Measurements from ENCODE around the gene ARMC5. TPM values are rescaled to one million over a fixed set of nuclear protein-coding genes. Genes with fewer than 3 reads are reported as not detected.

The ARMC5 gene
- total RNA-seq (1 to 10 TPM; 2.3 to 6.2 (median 4.3) TPM), polyA plus RNA-seq (10 to 100 TPM; 16.6 to 18.1 TPM)

GRCh38 chr16:31458844-31459686 lies at the start of gene ARMC5:
Gene ARMC5, plus strand, starts transcription at chr16:31459501. Its CDS starts 24 bp downstream, at chr16:31459525.
- FAIRE-seq (no peak), DNase-seq (peak; percentile 94 to 99 (median 98)), ATAC-seq (peak; percentile 83 to 91 (median 85))
- Histone ChIP-seq H3K9me3 (no peaks in the 10 kb centered on the region), H3K4me1 (peaks cover 14 to 39% (median 22%) of the 10 kb centered on the region in 3 donors), H3K4me3 (peak within 1 kb of the TSS; percentile 75 to 77 (median 75)), H3K27ac (peak within 1 kb of the TSS; percentile 100), H3K27me3 (no peaks in the 10 kb centered on the region), H3K36me3 (peaks cover 0 to 9% (median 0%) of the 10 kb centered on the region in 3 donors)
- TF ChIP-seq CTCF (IDR thresholded peaks at IDR 0.05), result peak in 3 of 4 donors; percentile 21 to 24 (median 22)
- intact Hi-C loops (cut with DNase I), result no loop called here
- whole genome bisulfite sequencing, 2 donors, result 0% methylated on average over 63 to 91 of the region's 91 CpGs

- Histone ChIP-seq H3K27ac (no peak overlapping the region), H3K4me3 (no peak overlapping the region), H3K9me3 (no peaks in the 10 kb centered on the region), H3K27me3 (no peaks in the 10 kb centered on the region), H3K4me1 (no peaks in the 10 kb centered on the region), H3K36me3 (no peaks in the 10 kb centered on the region)
- intact Hi-C loops (cut with DNase I), result no loop called here
- FAIRE-seq, result no peak
- TF ChIP-seq CTCF (IDR thresholded peaks at IDR 0.05), result no peak
- no peak for ATAC-seq
- no peak for DNase-seq
- WGBS, 2 donors, result 71 to 80% methylated on average over 9 of the region's 9 CpGs
Measured at GRCh38 chr16:31410082-31410481, 49.2 kb upstream of the ARMC5 start.

GRCh38 chr16:31411024-31411844 lies 48.1 kb upstream of the ARMC5 start:
- H3K4me1 ChIP-seq, result no peaks in the 10 kb centered on the region
- intact Hi-C loops (cut with DNase I), result no loop called here
- H3K9me3 ChIP-seq, result no peaks in the 10 kb centered on the region
- 63 to 73% methylated on average over 22 of the region's 22 CpGs for WGBS, 2 donors
- no peak for TF ChIP-seq CTCF (IDR thresholded peaks at IDR 0.05)
- no peaks in the 10 kb centered on the region for H3K36me3 ChIP-seq
- no peak overlapping the region for H3K27ac ChIP-seq
- H3K4me3 ChIP-seq, result no peak overlapping the region
- no peaks in the 10 kb centered on the region for H3K27me3 ChIP-seq
- no peak for FAIRE-seq
- DNase-seq, result no peak
- no peak for ATAC-seq

- no peak for ATAC-seq
- no peak overlapping the region for H3K4me3 ChIP-seq
- H3K9me3 ChIP-seq, result no peaks in the 10 kb centered on the region
- H3K27ac ChIP-seq, result no peak overlapping the region
- intact Hi-C loops (cut with DNase I), result no loop called here
- WGBS, 2 donors, result 80 to 82% methylated on average over 10 of the region's 10 CpGs
- no peak for TF ChIP-seq CTCF (IDR thresholded peaks at IDR 0.05)
- H3K27me3 ChIP-seq, result no peaks in the 10 kb centered on the region
- no peak for FAIRE-seq
- no peaks in the 10 kb centered on the region for H3K4me1 ChIP-seq
- no peak for DNase-seq
- H3K36me3 ChIP-seq, result no peaks in the 10 kb centered on the region
Measured at GRCh38 chr16:31412750-31413149, 46.6 kb upstream of the ARMC5 start.
